ENCODE measurements around the gene ALKBH3. TPM values are rescaled to one million over a fixed set of nuclear protein-coding genes. Genes with fewer than 3 reads are reported as not detected.

The ALKBH3 gene
- 10 to 100 TPM; 23.9 to 60.8 (median 27.6) TPM for total RNA-seq

GRCh38 chr11:43880640-43881159, at the start of gene ALKBH3:
TSS of gene ALKBH3 (plus strand) at chr11:43880831. CDS start at chr11:43882653, 1,822 bp downstream.
- H3K27me3 ChIP-seq: no peaks in the 10 kb centered on the region
- peaks cover 13 to 24% (median 16%) of the 10 kb centered on the region in 4 donors for H3K4me1 ChIP-seq
- peak within 1 kb of the TSS; percentile 32 to 86 (median 74) for H3K27ac ChIP-seq
- H3K4me3 ChIP-seq: peak within 1 kb of the TSS; percentile 73 to 98 (median 88)
- ATAC-seq (ENCODE audit: low FRiP score in 2 of 2) (peak; percentile 98 to 100), DNase-seq (peak; percentile 92 to 93)
- TF ChIP-seq EP300 (IDR thresholded peaks at IDR 0.05): no peak
- peak in 3 of 6 experiments; percentile 31 to 45 (median 38) for TF ChIP-seq CTCF (IDR thresholded peaks at IDR 0.05)
- TF ChIP-seq POLR2A (IDR thresholded peaks at IDR 0.05): peak in 2 of 4 donors; percentile 40 to 57
- peak; percentile 79 to 85 for TF ChIP-seq POLR2AphosphoS5 (IDR thresholded peaks at IDR 0.05)
- peaks cover 5 to 30% (median 13%) of the 10 kb centered on the region in 4 donors for H3K36me3 ChIP-seq
- 1% methylated on average over 29 to 36 of the region's 36 CpGs for WGBS, 2 donors
- H3K9me3 ChIP-seq: no peaks in the 10 kb centered on the region

GRCh38 chr11:43830928-43831440, 49.6 kb upstream of the ALKBH3 start:
- H3K36me3 ChIP-seq: peaks cover 0 to 10% (median 1%) of the 10 kb centered on the region in 4 donors
- no peak overlapping the region for H3K27ac ChIP-seq
- no peaks in the 10 kb centered on the region for H3K27me3 ChIP-seq
- TF ChIP-seq POLR2AphosphoS5 (IDR thresholded peaks at IDR 0.05) (peak in 1 of 2 donors; percentile 17), POLR2A (IDR thresholded peaks at IDR 0.05) (no peak)
- H3K4me3 ChIP-seq: no peak overlapping the region
- WGBS, 2 donors: 72 to 86% methylated on average over 5 of the region's 5 CpGs
- peaks cover 6 to 19% (median 11%) of the 10 kb centered on the region in 4 donors for H3K4me1 ChIP-seq
- no peaks in the 10 kb centered on the region for H3K9me3 ChIP-seq
- ATAC-seq (ENCODE audit: low FRiP score in 2 of 2) (peak; percentile 40 to 87), DNase-seq (no peak)

- WGBS, 2 donors: 100% methylated on average over 4 of the region's 4 CpGs
Observed at GRCh38 chr11:43832536-43832935, 48.1 kb upstream of the ALKBH3 start.

GRCh38 chr11:43833657-43834073, 47.0 kb upstream of the ALKBH3 start:
- Histone ChIP-seq H3K27ac (no peak overlapping the region), H3K4me1 (peaks cover 6 to 19% (median 11%) of the 10 kb centered on the region in 4 donors), H3K4me3 (no peak overlapping the region), H3K27me3 (no peaks in the 10 kb centered on the region), H3K9me3 (no peaks in the 10 kb centered on the region), H3K36me3 (peaks cover 0 to 12% (median 1%) of the 10 kb centered on the region in 4 donors)
- no peak for ATAC-seq (ENCODE audit: low FRiP score in 2 of 2)
- WGBS, 2 donors: 53 to 61% methylated on average over 1 of the region's 1 CpG
- TF ChIP-seq POLR2A (IDR thresholded peaks at IDR 0.05): no peak
- TF ChIP-seq EP300 (IDR thresholded peaks at IDR 0.05): no peak
- no peak for TF ChIP-seq CTCF (IDR thresholded peaks at IDR 0.05)
- no peak for TF ChIP-seq POLR2AphosphoS5 (IDR thresholded peaks at IDR 0.05)
- no peak for DNase-seq

More at GRCh38 chr11:43832536-43832935, 48.1 kb upstream of the ALKBH3 start:
- ATAC-seq (ENCODE audit: low FRiP score in 2 of 2): no peak
- Histone ChIP-seq H3K27me3 (no peaks in the 10 kb centered on the region), H3K36me3 (peaks cover 0 to 10% (median 1%) of the 10 kb centered on the region in 4 donors), H3K4me1 (peaks cover 6 to 19% (median 11%) of the 10 kb centered on the region in 4 donors), H3K4me3 (no peak overlapping the region), H3K27ac (no peak overlapping the region), H3K9me3 (no peaks in the 10 kb centered on the region)
- TF ChIP-seq POLR2A (IDR thresholded peaks at IDR 0.05) (no peak), EP300 (IDR thresholded peaks at IDR 0.05) (no peak)
- DNase-seq: no peak

- Histone ChIP-seq H3K9me3 (no peaks in the 10 kb centered on the region), H3K4me3 (no peak overlapping the region), H3K27ac (no peak overlapping the region), H3K4me1 (peaks cover 6 to 19% (median 11%) of the 10 kb centered on the region in 4 donors), H3K27me3 (no peaks in the 10 kb centered on the region), H3K36me3 (peaks cover 0 to 18% (median 1%) of the 10 kb centered on the region in 4 donors)
- WGBS, 2 donors: 69 to 79% methylated on average over 2 of the region's 2 CpGs
- ATAC-seq (ENCODE audit: low FRiP score in 2 of 2) (no peak), DNase-seq (no peak)
- TF ChIP-seq EP300 (IDR thresholded peaks at IDR 0.05) (no peak), POLR2AphosphoS5 (IDR thresholded peaks at IDR 0.05) (no peak), POLR2A (IDR thresholded peaks at IDR 0.05) (no peak), CTCF (IDR thresholded peaks at IDR 0.05) (no peak)
Observed at GRCh38 chr11:43834286-43834685, 46.3 kb upstream of the ALKBH3 start.

Data from upper lobe of left lung (tissue), 6 donors.